Activated B cell treated with CpG ODN at 0.5 μM for 24 hours (primary cell): ENCODE measurements around the gene TPX2. TPM values are rescaled to one million over a fixed set of nuclear protein-coding genes. Genes with fewer than 3 reads are reported as not detected.
A peak's percentile ranks its signal among the peaks of the same experiment; 100 is the strongest.

Source experiments
- ATAC-seq: fragments of 200-7000 bp; cut with Tn5 transposase; one replicate; pipeline ENCODE4 v1.10.0; 2021; ENCODE audit warnings: low read depth, mild to moderate bottlenecking, moderate library complexity
- CTCF ChIA-PET: fragments of 350-600 bp; sonication (Branson Sonifier 250); formaldehyde crosslinking; loops from one replicate; lab custom pipeline; 2021; ENCODE audit warnings: antibody characterized with exemption; lab: Charles Lee
- POLR2A ChIA-PET: fragments of 350-600 bp; sonication (Branson Sonifier 250); formaldehyde crosslinking; loops from one replicate; lab custom pipeline; 2021; ENCODE audit warnings: antibody characterized with exemption; lab: Charles Lee
- DNase-seq: peaks from one replicate; pipeline ENCODE4 v3.0.0; 2022
- H3K27ac Mint-ChIP-seq: one replicate; pipeline ENCODE4 v1.8.0; 2020; ENCODE audit warnings: mixed read lengths
- H3K27me3 Mint-ChIP-seq: one replicate; pipeline ENCODE4 v1.8.0; 2021; ENCODE audit warnings: mixed read lengths
- H3K36me3 Mint-ChIP-seq: one replicate; pipeline ENCODE4 v1.8.0; 2021; ENCODE audit warnings: low read depth, mixed read lengths
- H3K4me1 Mint-ChIP-seq: one replicate; pipeline ENCODE4 v1.8.0; 2021; ENCODE audit warnings: mixed read lengths
- H3K4me3 Mint-ChIP-seq: one replicate; pipeline ENCODE4 v1.8.0; 2020; ENCODE audit warnings: mild to moderate bottlenecking, mixed read lengths
- H3K9me3 Mint-ChIP-seq: one replicate; pipeline ENCODE4 v1.8.0; 2020; ENCODE audit warnings: mixed read lengths
- intact Hi-C: fragments of 100-400 bp; cut with micrococcal nuclease; formaldehyde crosslinking; loops from one replicate; pipeline ENCODE4 v1.15.1; 2024
- total RNA-seq: library from RNA; stranded (reverse); gene quantifications from 2 replicates; pipeline ENCODE4 v1.2.3, GENCODE V29; 2022
- TF ChIP-seq, protein P1 (sequence below): fragments of 200-600 bp; IDR thresholded peaks from one replicate; pipeline ENCODE4 v1.8.0; 2022; ENCODE audit warnings: antibody characterized with exemption, mild to moderate bottlenecking

TPX2 gene
- total RNA-seq, 1 donor from 2014 or later: 2.8 TPM

DNA sequence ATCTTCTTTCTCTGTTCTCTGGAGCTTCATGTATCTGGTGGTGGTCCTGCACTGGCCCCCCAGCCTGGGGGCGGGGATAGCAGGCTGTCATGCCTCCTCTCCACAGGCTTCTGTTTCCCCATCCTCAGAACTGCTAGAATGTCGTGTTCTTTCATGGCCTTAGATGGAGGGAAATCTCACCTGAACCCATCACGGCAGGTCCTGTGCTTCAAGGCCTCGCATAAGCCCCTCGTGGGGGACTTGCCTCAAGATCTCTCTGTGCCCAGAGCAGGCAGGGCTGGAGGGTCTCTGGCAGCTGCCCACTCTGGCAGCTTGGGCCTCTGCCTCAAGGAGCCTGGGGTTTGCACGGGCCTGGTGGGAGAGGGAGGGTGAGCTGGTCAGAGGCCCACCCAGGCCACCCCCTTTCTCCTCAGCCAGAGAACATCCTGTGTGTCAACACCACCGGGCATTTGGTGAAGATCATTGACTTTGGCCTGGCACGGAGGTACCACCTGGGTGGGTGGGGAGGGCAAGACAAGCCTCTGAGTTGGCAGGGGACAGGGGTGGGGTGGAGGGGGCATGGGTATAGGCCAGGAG is 91.4 kb downstream of the TPX2 start:
- ChIA-PET POLR2A (interaction anchor here (0.6 kb wide), 1 partner anchor 1074 kb away, joined by 4 read pairs; no protein-coding TSS in a partner anchor), CTCF (interaction anchor here (0.9 to 1.0 kb wide), 2 partner anchors 17 to 201 kb away, joined by 3 read pairs; no protein-coding TSS in a partner anchor)
- H3K4me1 Mint-ChIP-seq: peaks cover 6% of the 10 kb centered on the region
- no peak overlapping the region for H3K27ac Mint-ChIP-seq
- TF ChIP-seq, protein P1, sequence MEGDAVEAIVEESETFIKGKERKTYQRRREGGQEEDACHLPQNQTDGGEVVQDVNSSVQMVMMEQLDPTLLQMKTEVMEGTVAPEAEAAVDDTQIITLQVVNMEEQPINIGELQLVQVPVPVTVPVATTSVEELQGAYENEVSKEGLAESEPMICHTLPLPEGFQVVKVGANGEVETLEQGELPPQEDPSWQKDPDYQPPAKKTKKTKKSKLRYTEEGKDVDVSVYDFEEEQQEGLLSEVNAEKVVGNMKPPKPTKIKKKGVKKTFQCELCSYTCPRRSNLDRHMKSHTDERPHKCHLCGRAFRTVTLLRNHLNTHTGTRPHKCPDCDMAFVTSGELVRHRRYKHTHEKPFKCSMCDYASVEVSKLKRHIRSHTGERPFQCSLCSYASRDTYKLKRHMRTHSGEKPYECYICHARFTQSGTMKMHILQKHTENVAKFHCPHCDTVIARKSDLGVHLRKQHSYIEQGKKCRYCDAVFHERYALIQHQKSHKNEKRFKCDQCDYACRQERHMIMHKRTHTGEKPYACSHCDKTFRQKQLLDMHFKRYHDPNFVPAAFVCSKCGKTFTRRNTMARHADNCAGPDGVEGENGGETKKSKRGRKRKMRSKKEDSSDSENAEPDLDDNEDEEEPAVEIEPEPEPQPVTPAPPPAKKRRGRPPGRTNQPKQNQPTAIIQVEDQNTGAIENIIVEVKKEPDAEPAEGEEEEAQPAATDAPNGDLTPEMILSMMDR: no peak
- no peaks in the 10 kb centered on the region for H3K27me3 Mint-ChIP-seq
- no peak for ATAC-seq
- DNase-seq: no peak
- H3K9me3 Mint-ChIP-seq: no peaks in the 10 kb centered on the region
- intact Hi-C loops: no loop called here
- H3K36me3 Mint-ChIP-seq: no peaks in the 10 kb centered on the region
- H3K4me3 Mint-ChIP-seq: no peak overlapping the region

DNA sequence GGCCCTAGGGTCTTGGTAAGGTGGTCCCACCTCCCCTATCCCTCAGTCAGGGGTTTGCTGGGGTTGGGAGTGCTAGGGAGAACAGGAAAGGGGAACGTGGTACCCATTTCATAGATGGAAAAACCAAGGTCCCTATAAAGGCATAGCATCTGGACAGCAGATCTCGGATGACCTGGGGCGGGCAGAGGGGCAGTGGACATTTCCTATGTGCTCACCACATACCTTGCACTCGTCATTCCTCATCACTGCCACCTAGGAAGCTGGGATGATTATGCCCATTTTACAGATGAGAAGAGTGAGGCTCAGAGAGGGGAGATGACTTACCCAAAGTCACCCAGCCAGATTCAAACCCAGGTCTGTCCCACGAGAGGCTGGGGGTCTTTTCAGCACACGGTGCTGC is 92.1 kb downstream of the TPX2 start:
- ATAC-seq (no peak), DNase-seq (no peak)
- no peaks in the 10 kb centered on the region for H3K36me3 Mint-ChIP-seq
- CTCF ChIA-PET: no interaction called here
- TF ChIP-seq, protein P1: no peak
- POLR2A ChIA-PET: interaction anchor here (0.6 kb wide), 1 partner anchor 1073 kb away, joined by 4 read pairs; no protein-coding TSS in a partner anchor
- H3K4me3 Mint-ChIP-seq: no peak overlapping the region
- intact Hi-C loops: no loop called here
- no peaks in the 10 kb centered on the region for H3K9me3 Mint-ChIP-seq
- H3K27me3 Mint-ChIP-seq: no peaks in the 10 kb centered on the region
- H3K27ac Mint-ChIP-seq: no peak overlapping the region
- peaks cover 11% of the 10 kb centered on the region for H3K4me1 Mint-ChIP-seq

DNA sequence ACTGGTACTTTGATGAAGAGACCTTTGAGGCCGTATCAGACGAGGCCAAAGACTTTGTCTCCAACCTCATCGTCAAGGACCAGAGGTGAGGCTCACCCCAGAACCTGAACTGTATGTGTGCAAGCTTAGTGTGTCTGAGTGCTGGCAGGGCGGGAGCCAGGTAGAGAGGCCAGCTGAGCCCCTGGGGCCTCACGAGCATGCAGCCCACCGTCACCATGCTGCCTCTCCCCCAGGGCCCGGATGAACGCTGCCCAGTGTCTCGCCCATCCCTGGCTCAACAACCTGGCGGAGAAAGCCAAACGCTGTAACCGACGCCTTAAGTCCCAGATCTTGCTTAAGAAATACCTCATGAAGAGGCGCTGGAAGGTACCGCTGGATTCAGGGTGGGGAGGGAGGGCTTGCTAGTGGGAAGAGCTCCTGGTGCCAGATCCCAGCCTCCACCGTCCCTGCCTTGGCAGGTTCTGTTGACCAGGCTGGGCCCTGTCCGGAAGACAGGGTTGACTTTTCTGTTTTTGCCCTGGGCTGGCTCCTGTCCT is 92.7 kb downstream of the TPX2 start:
- Mint-ChIP-seq H3K9me3 (no peaks in the 10 kb centered on the region), H3K4me3 (no peak overlapping the region), H3K27me3 (no peaks in the 10 kb centered on the region), H3K36me3 (no peaks in the 10 kb centered on the region), H3K4me1 (peaks cover 14% of the 10 kb centered on the region), H3K27ac (no peak overlapping the region)
- intact Hi-C loops: no loop called here
- CTCF ChIA-PET: interaction anchor here (1.2 kb wide), 1 partner anchor 9 kb away, joined by 3 read pairs; no protein-coding TSS in a partner anchor
- ATAC-seq (no peak), DNase-seq (no peak)
- TF ChIP-seq, protein P1: no peak
- POLR2A ChIA-PET: no interaction called here

DNA sequence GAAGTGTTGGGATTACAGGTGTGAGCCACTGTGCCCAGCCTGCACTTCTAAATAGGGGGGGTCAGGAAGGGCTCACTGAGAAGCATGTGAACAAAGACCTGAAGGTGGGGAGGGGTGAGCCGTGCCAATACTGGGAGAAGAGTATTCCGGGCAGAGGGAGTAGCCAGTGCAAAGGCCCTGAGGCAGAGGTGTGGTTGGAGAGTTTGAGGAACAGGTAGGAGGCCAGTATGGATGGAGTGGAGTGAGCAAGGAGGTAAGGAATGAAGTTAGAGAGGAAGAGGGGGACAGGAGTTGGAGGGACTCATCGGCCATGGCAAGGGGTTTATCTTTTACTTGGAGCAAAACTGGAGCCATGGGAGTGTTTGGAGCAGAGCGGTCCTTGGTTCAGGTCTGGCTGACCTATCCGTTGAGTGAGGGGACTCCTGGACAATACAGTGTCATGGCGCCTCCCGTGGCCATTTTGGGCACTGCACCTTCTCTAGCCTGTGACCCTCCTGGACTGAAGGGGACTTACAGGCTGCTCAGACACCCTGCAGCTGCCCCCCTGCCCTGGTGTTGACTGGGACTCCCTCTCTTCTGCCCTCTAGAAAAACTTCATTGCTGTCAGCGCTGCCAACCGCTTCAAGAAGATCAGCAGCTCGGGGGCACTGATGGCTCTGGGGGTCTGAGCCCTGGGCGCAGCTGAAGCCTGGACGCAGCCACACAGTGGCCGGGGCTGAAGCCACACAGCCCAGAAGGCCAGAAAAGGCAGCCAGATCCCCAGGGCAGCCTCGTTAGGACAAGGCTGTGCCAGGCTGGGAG is 94.2 kb downstream of the TPX2 start:
- intact Hi-C loops: no loop called here
- Mint-ChIP-seq H3K4me3 (no peak overlapping the region), H3K27ac (no peak overlapping the region), H3K9me3 (no peaks in the 10 kb centered on the region), H3K36me3 (no peaks in the 10 kb centered on the region), H3K27me3 (no peaks in the 10 kb centered on the region), H3K4me1 (peaks cover 14% of the 10 kb centered on the region)
- ChIA-PET POLR2A (no interaction called here), CTCF (interaction anchor here (0.9 to 1.5 kb wide), 4 partner anchors 10 to 13 kb away, joined by 3 to 4 read pairs (median 3); partner anchors contain the start of gene FOXS1)
- DNase-seq (peak; percentile 63), ATAC-seq (peak; percentile 67)
- TF ChIP-seq, protein P1: no peak
